Kidney tubule cell (primary cell): ENCODE data around the gene TMEM11.

Experiments
- DNase-seq: peaks from one replicate; pipeline ENCODE4 v3.0.0-alpha.2; 2018; ENCODE audit warnings: low spot score

Gene TMEM11, protein sequence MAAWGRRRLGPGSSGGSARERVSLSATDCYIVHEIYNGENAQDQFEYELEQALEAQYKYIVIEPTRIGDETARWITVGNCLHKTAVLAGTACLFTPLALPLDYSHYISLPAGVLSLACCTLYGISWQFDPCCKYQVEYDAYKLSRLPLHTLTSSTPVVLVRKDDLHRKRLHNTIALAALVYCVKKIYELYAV

GRCh38 chr17:21214015-21214776 lies at the start of gene TMEM11:
Gene TMEM11, minus strand, starts transcription at chr17:21214161. Its CDS starts 9 bp downstream, at chr17:21214152.
- DNase-seq, result peak; percentile 96

DNA sequence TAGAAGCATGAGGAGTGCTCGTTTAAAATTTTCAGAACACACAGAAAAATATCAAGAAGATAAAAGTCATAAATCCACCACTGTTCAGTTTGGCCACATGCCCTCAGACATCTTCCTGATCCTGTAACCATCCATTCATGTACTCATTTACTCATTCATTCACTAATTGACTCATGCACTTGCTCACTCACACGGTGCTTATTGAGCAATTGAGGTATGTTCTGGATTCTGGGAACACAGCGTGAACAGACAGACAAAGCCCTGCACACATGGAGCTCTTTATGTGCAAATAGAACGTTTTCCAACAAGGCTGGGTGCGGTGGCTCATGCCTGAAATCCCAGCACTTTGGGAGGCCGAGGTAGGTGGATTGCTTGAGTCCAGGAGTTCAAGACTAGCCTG lies 49.4 kb upstream of the TMEM11 start:
- DNase-seq, result peak; percentile 91

- DNase-seq, result no peak
Observed at GRCh38 chr17:21262259-21262993, 48.5 kb upstream of the TMEM11 start.

- DNase-seq, result no peak
Observed at GRCh38 chr17:21258593-21258992, 44.6 kb upstream of the TMEM11 start.

DNA sequence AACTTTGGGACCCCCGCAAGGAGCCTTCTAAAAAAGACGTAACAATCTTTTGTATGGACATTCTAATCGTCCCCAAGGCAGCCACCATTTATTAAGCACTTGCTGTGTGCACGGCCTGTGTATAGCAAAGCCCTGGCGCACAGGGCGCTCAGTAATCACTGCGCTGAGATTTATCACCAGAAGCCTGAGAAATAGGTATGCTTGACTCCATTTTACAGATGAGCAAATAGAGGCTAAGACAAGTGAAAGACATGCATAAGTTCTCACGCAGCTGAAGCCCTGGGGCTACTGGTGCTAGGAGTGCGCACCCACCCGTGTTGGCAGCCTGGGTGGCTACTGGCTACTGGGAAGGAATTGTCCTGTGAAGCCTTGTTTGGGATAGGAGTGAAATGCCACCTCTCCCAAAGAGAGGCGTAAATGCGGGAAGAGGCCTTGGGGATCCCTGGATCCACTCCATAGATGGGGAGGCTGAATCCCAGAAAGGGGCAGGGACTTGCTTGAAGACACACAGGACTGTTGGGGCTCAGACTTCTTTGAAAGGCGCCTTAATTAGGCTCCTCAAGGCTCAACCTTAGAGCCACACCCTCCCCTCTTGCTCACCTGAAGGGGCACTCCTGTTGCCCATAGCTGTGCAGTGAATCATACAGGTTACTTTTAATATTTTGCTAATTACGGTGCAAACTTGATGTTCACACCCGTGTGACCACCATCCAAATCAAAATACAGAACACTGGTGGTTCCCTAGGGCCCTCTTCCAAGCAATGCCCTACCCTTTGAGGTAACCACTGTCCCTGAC lies 39.9 kb upstream of the TMEM11 start:
- peak; percentile 44 for DNase-seq

DNA sequence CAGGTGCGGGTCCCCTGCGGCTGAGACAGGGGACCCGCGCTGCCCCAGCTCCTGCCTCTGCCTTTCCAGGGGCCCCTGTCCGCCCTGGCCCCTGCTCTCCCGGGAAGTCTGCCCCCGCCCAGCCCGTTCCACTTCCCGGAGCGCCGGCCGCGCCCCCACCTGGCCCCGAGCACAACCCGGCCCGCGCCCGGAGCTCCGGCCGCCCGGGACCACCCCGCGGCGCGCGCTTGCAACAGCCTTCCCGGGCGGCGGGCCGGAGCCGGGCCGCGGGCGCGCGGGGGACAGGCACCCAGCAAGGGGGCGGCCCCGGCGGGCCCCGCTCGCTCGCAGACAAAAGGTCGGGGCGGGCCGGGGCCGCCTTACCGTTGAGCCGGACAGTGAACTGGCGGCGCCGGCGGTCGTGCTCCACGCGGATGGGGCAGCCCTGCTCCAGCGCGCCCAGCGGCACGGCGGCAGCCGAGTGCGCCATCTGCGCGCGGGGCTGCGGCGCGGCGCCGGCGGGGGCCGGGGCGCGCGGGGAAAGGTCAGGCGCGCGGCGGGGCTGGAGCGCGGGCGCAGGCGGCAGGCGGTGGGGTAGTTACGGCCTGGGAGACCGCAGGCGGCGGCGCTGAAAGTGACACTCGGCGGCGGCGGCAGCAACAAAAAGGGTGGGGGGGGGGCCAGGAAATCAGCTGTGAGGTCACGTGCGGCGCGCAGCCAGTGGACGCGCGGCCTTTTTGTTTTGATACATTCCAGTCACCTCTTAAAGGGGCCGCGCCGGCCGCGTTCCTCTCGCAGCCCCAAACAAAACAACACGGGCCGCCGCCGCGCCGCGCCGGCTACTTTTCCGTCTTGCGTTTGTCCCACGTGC lies 39.1 kb upstream of the TMEM11 start, which contains the start of gene NATD1:
Gene NATD1, minus strand, starts transcription at position 615 of the 850 bp plus-strand sequence. Its CDS starts 146 bp downstream, at position 469.
- DNase-seq, result peak; percentile 83

DNA sequence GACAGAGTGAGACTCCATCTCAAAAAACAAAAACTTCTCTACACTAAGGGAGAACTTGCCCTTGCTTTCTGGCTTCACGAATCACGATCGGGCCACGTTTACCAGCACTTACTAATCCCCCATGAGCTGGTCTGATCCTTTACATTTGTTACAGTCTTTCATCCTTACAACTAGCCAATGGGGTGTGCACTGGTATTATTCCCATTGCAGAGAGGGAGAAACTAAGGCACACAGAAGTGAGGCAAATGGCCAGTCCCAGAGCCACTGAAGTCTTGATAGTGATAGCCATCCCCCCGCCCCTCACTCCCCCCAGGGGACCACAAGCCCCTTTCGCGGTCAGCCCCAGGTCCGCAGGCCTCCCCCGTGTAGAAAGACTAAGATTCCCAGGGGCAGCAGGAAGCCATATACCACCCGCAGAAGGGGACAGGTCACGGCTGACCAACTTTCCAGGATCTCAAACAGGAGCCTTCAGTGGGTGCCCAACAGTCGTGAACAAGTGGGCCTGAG lies 38.4 kb upstream of the TMEM11 start:
- DNase-seq, result no peak

- DNase-seq, result no peak
Observed at GRCh38 chr17:21251337-21252010, 37.5 kb upstream of the TMEM11 start.

GRCh38 chr17:21250854-21251253 lies 36.9 kb upstream of the TMEM11 start:
- DNase-seq, result no peak

- DNase-seq, result no peak
Observed at GRCh38 chr17:21249920-21250703, 36.2 kb upstream of the TMEM11 start.

DNA sequence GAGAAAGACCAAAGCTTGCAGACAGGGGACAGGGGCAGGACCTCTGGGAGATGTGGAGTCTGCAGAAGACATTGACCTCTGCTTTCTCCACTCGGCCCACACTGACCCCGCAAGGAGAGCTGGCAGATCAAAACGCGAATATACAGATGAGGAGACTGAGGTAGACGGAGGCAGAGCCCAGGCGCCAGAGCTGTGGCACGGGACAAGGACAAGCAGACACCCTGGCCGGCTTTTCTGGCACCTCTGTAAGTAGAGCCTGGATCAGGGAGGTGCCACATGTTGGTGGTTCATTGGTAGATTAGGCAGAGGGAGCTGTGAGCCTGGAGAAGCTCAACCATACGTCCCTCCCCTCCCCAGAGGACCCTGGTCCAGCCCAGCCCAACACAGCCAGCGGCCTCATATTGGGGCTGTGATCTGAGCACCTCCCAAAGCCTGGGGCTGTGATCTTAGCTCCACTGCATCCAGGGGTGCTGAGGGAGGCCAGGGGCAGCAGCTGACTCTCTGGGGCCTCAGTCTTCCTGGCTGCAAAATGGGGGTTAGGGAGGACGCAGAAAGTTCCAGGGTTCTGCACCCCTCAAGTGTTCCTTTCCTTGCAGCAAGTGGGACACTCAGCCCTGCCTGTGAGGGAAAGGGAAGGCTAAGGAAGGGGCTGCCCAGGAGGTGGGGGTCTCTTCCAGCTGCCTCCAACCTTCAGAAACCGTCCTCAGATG lies 35.3 kb upstream of the TMEM11 start:
- DNase-seq, result no peak

- DNase-seq, result no peak
Observed at GRCh38 chr17:21248500-21248899, 34.5 kb upstream of the TMEM11 start.

GRCh38 chr17:21247552-21248258 lies 33.7 kb upstream of the TMEM11 start:
- DNase-seq, result no peak

DNA sequence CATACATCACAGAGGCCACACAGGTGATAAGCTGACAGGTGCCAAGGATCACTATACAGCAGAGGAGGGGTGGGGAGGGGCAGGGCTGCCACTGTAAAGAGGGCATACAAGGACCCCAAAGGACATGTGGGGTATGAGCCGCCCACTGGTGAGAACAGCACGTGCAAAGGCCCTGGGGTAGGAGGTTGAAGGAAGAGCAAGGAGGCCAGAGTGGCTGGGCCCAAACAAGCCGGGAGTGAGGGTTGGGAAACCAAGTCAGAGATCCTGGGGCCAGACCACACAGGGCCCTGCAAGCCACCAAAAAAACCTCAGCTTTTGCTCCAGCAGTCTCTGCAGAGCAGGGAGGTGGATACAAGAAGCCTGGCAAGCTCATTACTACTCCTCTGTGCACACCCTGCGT lies 32.7 kb upstream of the TMEM11 start:
- DNase-seq, result no peak

- no peak for DNase-seq
Observed at GRCh38 chr17:21245639-21246084, 31.7 kb upstream of the TMEM11 start.

GRCh38 chr17:21243516-21244303 lies 29.7 kb upstream of the TMEM11 start:
- DNase-seq, result no peak
